CD4-positive, alpha-beta T cell (primary cell): ENCODE results near the gene CXCR6. TPM values are rescaled to one million over a fixed set of nuclear protein-coding genes. Genes with fewer than 3 reads are reported as not detected.

ENCODE experiments used
- ATAC-seq: fragments of 200-7000 bp; cut with Tn5 transposase; one replicate; pipeline ENCODE4 v1.10.0; 2022; ENCODE audit warnings: mild to moderate bottlenecking; ENCODE audit not compliant: poor library complexity
- CTCF ChIA-PET: fragments of 350-600 bp; sonication (Branson Sonifier 250); formaldehyde crosslinking; loops from one replicate; lab custom pipeline; 2021; ENCODE audit warnings: antibody characterized with exemption, inconsistent platforms; lab: Charles Lee
- POLR2A ChIA-PET: fragments of 350-600 bp; sonication (Branson Sonifier 250); formaldehyde crosslinking; loops from one replicate; lab custom pipeline; 2021; ENCODE audit warnings: antibody characterized with exemption, inconsistent platforms; lab: Charles Lee
- DNase-seq, 14 experiments: peaks; one replicate each; pipeline ENCODE4 v3.0.0-alpha.2; 2013 to 2020; ENCODE audit warnings: mixed read lengths in 2 of 14
- H3K27ac ChIP-seq, 2 donors: one replicate each; pipeline versions ENCODE4 v1.5.1 to v1.7.0; 2013; ENCODE audit warnings: low read length in 2 of 2, low read depth in 1 of 2, mild to moderate bottlenecking in 1 of 2
- H3K27me3 ChIP-seq, 2 experiments: 1 replicate in 1 of 2; 2 replicates in 1 of 2; pipeline versions ENCODE4 v1.6.1 to v1.7.0; 2013; ENCODE audit warnings: low read length in 2 of 2, control low read depth in 1 of 2, mild to moderate bottlenecking in 1 of 2, moderate library complexity in 1 of 2; ENCODE audit not compliant: insufficient read depth in 2 of 2, control insufficient read depth in 1 of 2
- H3K36me3 ChIP-seq: one replicate; pipeline ENCODE4 v1.6.1; 2013; ENCODE audit warnings: low read length, control low read depth; ENCODE audit not compliant: insufficient read depth
- H3K4me1 ChIP-seq: one replicate; pipeline ENCODE4 v1.6.1; 2013; ENCODE audit warnings: low read length, control low read depth; ENCODE audit not compliant: insufficient read depth
- H3K4me3 ChIP-seq: one replicate; pipeline ENCODE4 v1.5.1; 2013; ENCODE audit warnings: mild to moderate bottlenecking, low read length, moderate library complexity
- H3K9me3 ChIP-seq, 2 experiments: 1 replicate in 1 of 2; 2 replicates in 1 of 2; pipeline versions ENCODE4 v1.6.1 to v1.7.0; 2013; ENCODE audit warnings: low read length in 2 of 2, mild to moderate bottlenecking in 2 of 2, control low read depth in 1 of 2, moderate library complexity in 1 of 2; ENCODE audit not compliant: control insufficient read depth in 1 of 2, insufficient read depth in 1 of 2
- H3K27ac Mint-ChIP-seq: one replicate; pipeline ENCODE4 v1.8.0; 2020; ENCODE audit warnings: mixed read lengths
- H3K27me3 Mint-ChIP-seq: one replicate; pipeline ENCODE4 v1.8.0; 2021; ENCODE audit warnings: mixed read lengths
- H3K36me3 Mint-ChIP-seq: one replicate; pipeline ENCODE4 v1.8.0; 2021; ENCODE audit warnings: low read depth, mixed read lengths
- H3K4me1 Mint-ChIP-seq: one replicate; pipeline ENCODE4 v1.8.0; 2021; ENCODE audit warnings: low read depth, mixed read lengths
- H3K4me3 Mint-ChIP-seq: one replicate; pipeline ENCODE4 v1.8.0; 2020; ENCODE audit warnings: mild to moderate bottlenecking, mixed read lengths
- H3K9me3 Mint-ChIP-seq: one replicate; pipeline ENCODE4 v1.8.0; 2020; ENCODE audit warnings: mixed read lengths
- CTCF ChIP-seq: fragments of 200-600 bp; IDR thresholded peaks from one replicate; pipeline ENCODE4 v1.8.0; 2022; ENCODE audit warnings: antibody characterized with exemption, mild to moderate bottlenecking
- intact Hi-C, 2 experiments: fragments of 100-400 bp; cut with DNase I in 1 of 2; cut with micrococcal nuclease in 1 of 2; formaldehyde crosslinking; loops; one replicate each; pipeline versions ENCODE4 v1.15.1 to v1.9.0; 2023 to 2025; cut with DNase I, micrococcal nuclease
- total RNA-seq, 174 experiments: library from RNA in 2 of 174; stranded (reverse) in 2 of 174; gene quantifications; one replicate each; pipeline ENCODE4 v1.2.3 and lab custom pipeline; 2021 to 2026

The CXCR6 gene
- total RNA-seq, 2 experiments from 2014 or later, result 1.7 to 2.0 TPM

GRCh38 chr3:45932112-45932511 is 11.2 kb upstream of the CXCR6 start:
- H3K27ac ChIP-seq, result no peak overlapping the region
- peaks cover 100% of the 10 kb centered on the region for H3K36me3 Mint-ChIP-seq

DNA sequence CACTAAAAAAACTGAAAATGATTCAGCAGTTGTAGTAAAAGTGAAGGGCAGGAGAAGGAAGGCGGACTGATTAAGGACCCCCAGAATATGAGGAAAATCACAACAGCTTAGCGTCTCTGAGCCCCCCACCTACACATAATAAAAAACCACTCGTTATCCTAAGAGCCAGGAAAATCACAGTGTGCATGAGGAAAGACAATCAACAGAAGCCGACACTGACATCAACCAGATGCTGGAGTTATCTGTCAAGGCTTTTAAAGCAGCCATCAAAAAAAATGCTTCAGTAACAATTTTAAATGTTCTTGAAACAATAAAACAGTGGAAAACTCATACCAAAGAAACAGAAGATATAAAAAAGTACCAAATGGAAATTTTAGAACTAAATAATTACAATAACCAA is 9.7 kb upstream of the CXCR6 start:
- H3K27me3 ChIP-seq, result no peaks in the 10 kb centered on the region
- DNase-seq, result no peak
- H3K27me3 Mint-ChIP-seq, result no peaks in the 10 kb centered on the region
- CTCF ChIA-PET, result no interaction called here
- H3K36me3 Mint-ChIP-seq, result peaks cover 100% of the 10 kb centered on the region
- H3K9me3 Mint-ChIP-seq, result no peaks in the 10 kb centered on the region
- intact Hi-C loops, result no loop called here
- H3K4me1 ChIP-seq, result peaks cover 7% of the 10 kb centered on the region
- no peaks in the 10 kb centered on the region for H3K9me3 ChIP-seq
- no peak overlapping the region for H3K4me3 ChIP-seq
- no peak overlapping the region for H3K4me3 Mint-ChIP-seq
- TF ChIP-seq CTCF, result no peak
- no peak for ATAC-seq
- peaks cover 6% of the 10 kb centered on the region for H3K4me1 Mint-ChIP-seq
- no peak overlapping the region for H3K27ac Mint-ChIP-seq
- POLR2A ChIA-PET, result no interaction called here
- peaks cover 97% of the 10 kb centered on the region for H3K36me3 ChIP-seq
- H3K27ac ChIP-seq, result no peak overlapping the region

More at GRCh38 chr3:45932112-45932511, 11.2 kb upstream of the CXCR6 start:
- POLR2A ChIA-PET, result interaction anchor here (1.1 kb wide), 1 partner anchor 238 kb away, joined by 3 read pairs; no protein-coding TSS in a partner anchor
- intact Hi-C loops, result no loop called here
- H3K27ac Mint-ChIP-seq, result no peak overlapping the region
- DNase-seq (peak in 2 of 14 experiments; percentile 25 to 43), ATAC-seq (no peak)
- H3K9me3 Mint-ChIP-seq, result no peaks in the 10 kb centered on the region
- Histone ChIP-seq H3K4me1 (peaks cover 7% of the 10 kb centered on the region), H3K27me3 (no peaks in the 10 kb centered on the region), H3K36me3 (peaks cover 100% of the 10 kb centered on the region), H3K9me3 (no peaks in the 10 kb centered on the region), H3K4me3 (no peak overlapping the region)
- CTCF ChIA-PET, result interaction anchor here (0.6 to 1.5 kb wide), 2 partner anchors 144 to 147 kb away, joined by 3 to 6 read pairs; no protein-coding TSS in a partner anchor
- H3K27me3 Mint-ChIP-seq, result no peaks in the 10 kb centered on the region
- H3K4me3 Mint-ChIP-seq, result no peak overlapping the region
- peaks cover 5% of the 10 kb centered on the region for H3K4me1 Mint-ChIP-seq
- TF ChIP-seq CTCF, result no peak

DNA sequence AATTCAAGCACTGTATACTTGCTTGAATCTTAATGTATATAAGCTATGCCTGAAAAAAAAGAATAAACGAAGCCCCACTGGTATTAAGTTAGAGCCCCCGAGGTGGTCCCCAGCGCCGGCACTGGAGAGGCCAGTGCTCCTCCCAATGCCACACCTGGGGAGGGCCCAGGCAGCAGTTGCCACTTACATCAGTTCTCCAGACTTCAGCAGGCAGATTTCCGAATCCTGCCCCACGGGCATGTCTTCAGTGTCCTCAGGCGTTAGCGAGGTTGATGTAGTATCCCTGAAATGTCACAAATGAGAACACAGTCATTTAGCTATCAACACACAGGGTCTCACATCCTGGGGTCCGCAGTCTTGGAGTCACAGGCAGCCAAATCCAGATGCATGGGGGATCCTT is 7.0 kb upstream of the CXCR6 start:
- ChIA-PET CTCF (interaction anchor here (2.2 kb wide), 1 partner anchor 142 kb away, joined by 16 read pairs; no protein-coding TSS in a partner anchor), POLR2A (no interaction called here)
- ATAC-seq (no peak), DNase-seq (no peak)
- no peaks in the 10 kb centered on the region for H3K9me3 Mint-ChIP-seq
- H3K4me3 Mint-ChIP-seq, result no peak overlapping the region
- peaks cover 84% of the 10 kb centered on the region for H3K36me3 Mint-ChIP-seq
- H3K4me1 Mint-ChIP-seq, result peaks cover 15% of the 10 kb centered on the region
- no peaks in the 10 kb centered on the region for H3K27me3 Mint-ChIP-seq
- no peak overlapping the region for H3K27ac Mint-ChIP-seq
- intact Hi-C loops, result loop anchor here in 1 of 2 experiments (5.0 kb wide), 1 partner anchor 441 kb away; no protein-coding TSS in a partner anchor
- no peak overlapping the region for H3K27ac ChIP-seq
- peaks cover 70% of the 10 kb centered on the region for H3K36me3 ChIP-seq
- TF ChIP-seq CTCF, result no peak
- no peak overlapping the region for H3K4me3 ChIP-seq
- H3K4me1 ChIP-seq, result peaks cover 11% of the 10 kb centered on the region
- H3K27me3 ChIP-seq, result no peaks in the 10 kb centered on the region
- no peaks in the 10 kb centered on the region for H3K9me3 ChIP-seq
